Gastrocnemius medialis (tissue), 4 donors: ENCODE results near the gene LCE1A.

Experiments used
- CTCF ChIP-seq, 5 experiments: fragments of 450-650 bp in 3 of 5; fragments of 200-600 bp in 2 of 5; sonication (generic) in 2 of 5; IDR thresholded peaks in 4 of 5; conservative IDR thresholded peaks in 1 of 5; 1 replicate in 4 of 5; 2 replicates in 1 of 5; pipeline ENCODE4 v1.5.1; 2016 to 2019; ENCODE audit warnings: antibody characterized with exemption in 5 of 5, mild to moderate bottlenecking in 3 of 5, moderate library complexity in 3 of 5
- POLR2A ChIP-seq, 2 donors: fragments of 450-650 bp; IDR thresholded peaks; one replicate each; pipeline ENCODE4 v1.6.1; 2017; ENCODE audit warnings: antibody characterized with exemption in 2 of 2, mild to moderate bottlenecking in 2 of 2, moderate library complexity in 2 of 2

GRCh38 chr1:152842556-152842955, 15.3 kb downstream of the LCE1A start, which contains the start of gene LCE6A:
- no peak for TF ChIP-seq CTCF (IDR thresholded peaks at IDR 0.05 in 4 of 5, conservative IDR thresholded peaks at IDR 0.05 in 1 of 5)
- TF ChIP-seq POLR2A (IDR thresholded peaks at IDR 0.05) = no peak
